Stimulated activated CD8-positive, alpha-beta memory T cell treated with anti-CD3 and anti-CD28 coated beads, Interleukin-7, amount 100 ng/mL, for 24 hours (primary cell): ENCODE data around the gene OTOF.

ENCODE experiments used
- DNase-seq: peaks from one replicate; pipeline ENCODE4 v3.0.0-alpha.2; 2020; ENCODE audit warnings: low read depth

The OTOF gene

DNA sequence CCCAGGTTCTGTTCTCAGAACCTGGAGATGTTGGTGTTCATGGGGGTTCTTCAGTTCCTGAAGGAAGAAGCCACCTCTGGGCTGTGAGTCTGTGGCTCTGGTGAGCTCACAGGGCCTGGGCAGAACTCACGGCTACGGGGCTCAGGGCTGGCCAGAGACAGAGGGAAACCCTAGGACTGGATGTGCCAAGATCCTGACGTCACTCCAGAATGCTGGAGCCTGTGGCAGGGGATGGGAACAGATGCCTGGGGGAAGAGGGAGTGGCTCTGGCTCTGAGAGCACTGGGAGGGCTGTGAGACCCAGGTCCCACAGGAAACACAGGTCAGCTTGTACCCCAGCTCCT lies at the start of gene OTOF:
Gene OTOF (minus strand): TSS at position 214 of the 343 bp plus-strand sequence.
- no peak for DNase-seq

- DNase-seq, result no peak
Observed at GRCh38 chr2:26526589-26526988, 48.7 kb upstream of the OTOF start.

- DNase-seq, result no peak
Observed at GRCh38 chr2:26526105-26526504, 48.2 kb upstream of the OTOF start.

DNA sequence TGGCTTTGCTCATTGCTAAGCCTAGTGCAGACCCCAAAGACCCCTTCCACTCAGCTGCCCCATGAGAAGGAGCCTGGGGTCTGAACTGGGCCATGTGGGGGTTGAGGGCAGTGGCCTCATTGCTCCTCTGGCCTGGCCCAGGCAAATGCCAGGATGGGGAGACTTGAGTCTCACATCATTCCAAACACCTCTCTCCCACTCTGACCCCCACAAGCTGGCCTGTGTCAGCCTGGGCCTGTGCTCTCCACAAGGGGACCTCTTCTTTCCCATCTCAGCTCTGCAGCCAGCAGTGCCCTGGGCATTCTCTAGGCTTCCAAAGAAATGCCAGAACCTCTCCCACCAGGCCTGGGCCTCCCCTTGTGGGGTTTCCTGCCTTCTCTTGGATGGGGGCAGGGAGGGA lies 45.8 kb upstream of the OTOF start:
- DNase-seq, result no peak

DNA sequence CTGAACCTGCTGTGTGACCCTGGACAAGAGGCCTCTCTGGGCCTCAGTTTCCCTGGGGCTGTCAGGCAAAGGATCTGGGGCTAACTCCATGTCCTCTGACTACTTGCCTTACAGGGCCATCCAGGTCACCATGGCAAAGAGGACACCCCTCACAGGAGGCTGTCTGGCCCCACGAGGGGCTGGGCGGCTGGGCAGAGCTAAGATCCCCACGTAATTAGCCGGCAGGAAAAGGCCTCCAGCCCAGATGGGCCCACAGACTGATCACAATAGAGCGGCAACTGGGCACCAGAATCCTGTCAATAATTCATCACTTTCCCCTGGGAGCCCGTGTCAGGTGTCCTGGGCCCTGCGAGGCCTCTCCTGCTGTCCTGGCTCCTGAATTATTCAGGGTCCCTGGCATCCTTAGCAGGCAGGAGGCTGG lies 44.8 kb upstream of the OTOF start:
- DNase-seq, result no peak

DNA sequence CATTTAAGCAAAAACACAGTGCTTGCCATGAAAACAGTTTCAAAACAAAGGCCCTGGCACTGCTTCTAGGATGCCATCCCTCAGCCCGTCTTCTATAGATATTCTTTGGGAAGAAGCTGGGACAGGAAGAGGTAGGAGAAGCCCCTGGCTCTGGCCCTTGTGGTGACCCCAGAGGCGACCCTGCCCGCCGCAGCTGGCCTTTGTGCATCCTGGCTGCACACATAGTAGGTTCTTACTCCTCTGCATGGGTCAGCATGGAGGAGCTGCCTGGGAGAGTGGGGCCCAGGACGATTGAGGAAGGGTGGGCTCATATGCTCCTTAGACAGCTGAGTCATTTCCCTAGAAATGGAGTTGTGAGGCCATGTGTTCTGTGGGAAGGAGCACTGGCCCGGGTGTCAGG lies 44.4 kb upstream of the OTOF start:
- no peak for DNase-seq

DNA sequence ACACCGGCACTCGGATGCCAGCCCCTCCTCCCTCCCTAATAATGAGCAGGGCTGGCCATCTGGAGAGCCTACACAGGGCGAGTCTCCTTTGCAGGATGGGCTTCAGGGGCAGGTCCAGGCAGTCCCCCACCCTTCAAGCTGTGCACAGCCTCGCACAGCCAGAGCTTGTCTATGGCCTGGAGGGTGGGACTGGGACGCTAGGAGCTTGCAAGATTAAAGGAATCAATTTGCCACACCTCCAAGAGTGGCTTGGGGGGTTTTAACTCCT lies 43.9 kb upstream of the OTOF start:
- DNase-seq, result no peak

GRCh38 chr2:26521054-26521912 lies 43.4 kb upstream of the OTOF start:
- no peak for DNase-seq

GRCh38 chr2:26520148-26520449 lies 42.2 kb upstream of the OTOF start:
- no peak for DNase-seq

DNA sequence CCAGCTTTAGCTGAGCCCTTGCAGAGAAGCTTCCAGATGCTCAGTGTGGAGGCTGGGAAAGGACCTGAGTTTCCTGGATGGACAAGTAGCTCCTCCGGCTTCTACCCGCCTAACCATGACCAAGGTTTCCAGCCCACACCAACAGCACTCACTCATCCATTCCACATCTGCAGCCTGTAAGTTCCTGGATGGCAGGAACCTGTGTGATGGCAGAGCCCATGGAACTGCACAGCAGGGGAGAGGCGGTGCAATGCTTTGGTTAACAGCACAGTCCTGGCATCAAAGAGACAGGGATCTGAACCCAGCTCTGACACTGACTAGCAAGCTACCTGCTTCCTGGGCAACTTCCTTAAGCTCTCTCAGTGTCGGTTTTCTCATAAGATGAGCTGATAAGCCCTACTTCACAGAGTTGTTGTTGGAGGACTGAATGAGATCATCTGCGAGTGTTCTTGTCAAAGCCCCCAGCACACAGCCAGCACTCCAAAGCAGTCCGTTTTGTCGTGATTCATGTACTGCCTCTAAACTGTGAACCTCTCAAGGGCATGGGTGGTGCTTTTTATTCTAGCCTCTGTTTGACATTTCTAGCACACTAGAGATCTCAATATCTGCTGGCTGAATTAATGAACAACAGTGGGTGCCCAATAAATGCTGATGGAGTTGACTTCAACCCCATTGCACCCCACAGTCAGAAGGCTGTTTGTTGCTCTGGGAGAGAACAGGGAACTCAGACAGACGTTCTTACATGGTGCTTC lies 41.6 kb upstream of the OTOF start:
- DNase-seq, result no peak

DNA sequence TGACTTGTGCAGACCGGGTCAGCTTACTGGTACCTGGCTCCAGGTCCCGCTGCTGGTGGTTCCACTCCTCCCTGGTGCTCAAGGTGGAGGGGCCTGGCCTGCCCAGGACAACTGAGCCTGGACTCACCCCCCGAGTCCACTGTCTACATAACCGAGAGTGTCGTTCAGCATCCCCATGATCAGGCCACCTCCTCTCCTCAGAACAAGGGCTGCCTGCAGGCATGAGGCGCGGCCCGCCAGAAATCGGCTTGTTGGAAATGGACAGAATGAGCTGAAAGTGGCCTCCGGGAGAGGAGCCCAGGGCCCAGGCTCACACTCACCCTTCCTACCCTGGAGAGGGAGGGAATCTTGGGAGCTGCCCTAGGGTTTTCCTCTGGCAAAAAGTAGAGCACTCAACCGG lies 38.9 kb upstream of the OTOF start:
- DNase-seq, result no peak

DNA sequence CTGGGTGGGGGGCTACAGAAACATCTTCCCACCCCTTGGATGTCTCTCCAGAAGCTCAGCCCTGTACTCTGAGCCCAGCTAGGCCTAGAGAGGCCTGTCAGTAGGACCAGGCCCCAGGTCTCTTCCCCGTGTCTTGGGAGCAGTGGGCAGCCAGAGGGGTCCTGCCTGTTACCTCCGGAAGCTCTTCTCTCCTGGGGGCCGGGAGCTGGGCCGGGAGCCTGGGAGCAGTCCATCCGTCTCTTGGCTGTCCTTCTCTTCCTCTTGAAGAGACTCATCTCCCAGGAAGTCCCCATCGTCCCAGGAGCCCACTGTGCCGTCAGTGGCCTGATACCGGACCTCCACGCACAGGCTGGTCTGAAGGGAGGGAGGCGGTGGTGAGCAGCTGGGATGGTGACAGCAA lies 38.3 kb upstream of the OTOF start:
- DNase-seq, result no peak

- DNase-seq, result no peak
Observed at GRCh38 chr2:26515771-26516170, 37.8 kb upstream of the OTOF start.

DNA sequence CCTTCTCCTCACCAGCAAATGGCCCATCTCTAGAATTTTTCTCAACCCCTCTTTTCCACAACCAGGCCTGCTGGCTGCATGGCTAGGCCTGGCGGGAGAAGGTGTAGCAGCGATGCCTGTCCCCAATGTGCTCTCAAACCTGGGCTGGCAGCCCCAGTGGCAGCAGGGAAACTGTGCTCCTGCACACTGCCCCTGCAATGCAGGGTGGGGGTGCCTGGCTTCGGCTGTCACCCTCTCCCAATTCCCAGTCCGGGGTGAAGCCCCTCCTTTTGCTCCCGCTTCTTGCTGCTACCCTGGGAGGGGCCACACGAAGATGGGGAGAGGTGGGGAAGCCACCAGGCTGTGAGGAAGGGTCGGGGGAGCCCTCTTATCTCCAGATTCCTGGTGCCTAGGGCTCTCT lies 36.1 kb upstream of the OTOF start:
- DNase-seq, result no peak

- DNase-seq, result no peak
Observed at GRCh38 chr2:26513261-26513660, 35.3 kb upstream of the OTOF start.

DNA sequence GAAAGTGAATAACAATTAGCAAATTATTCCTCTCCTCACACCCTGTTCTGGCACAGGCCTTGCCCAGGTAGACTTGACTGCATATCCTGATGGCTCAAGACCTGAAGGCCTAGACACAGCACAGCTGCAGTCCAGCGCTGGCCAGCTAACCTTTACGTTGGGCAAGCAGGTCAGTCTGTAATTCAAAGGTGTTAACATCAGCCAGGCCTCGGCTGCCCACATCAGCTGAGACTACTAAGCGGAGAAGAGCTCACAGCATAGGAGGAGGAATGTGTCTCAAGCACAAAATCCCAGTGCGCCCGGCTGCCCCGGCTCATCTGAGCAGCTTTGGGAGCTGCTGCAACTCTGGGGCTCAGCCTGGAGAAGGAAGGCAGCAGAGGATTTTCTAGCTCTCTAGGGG lies 33.5 kb upstream of the OTOF start:
- DNase-seq, result no peak

DNA sequence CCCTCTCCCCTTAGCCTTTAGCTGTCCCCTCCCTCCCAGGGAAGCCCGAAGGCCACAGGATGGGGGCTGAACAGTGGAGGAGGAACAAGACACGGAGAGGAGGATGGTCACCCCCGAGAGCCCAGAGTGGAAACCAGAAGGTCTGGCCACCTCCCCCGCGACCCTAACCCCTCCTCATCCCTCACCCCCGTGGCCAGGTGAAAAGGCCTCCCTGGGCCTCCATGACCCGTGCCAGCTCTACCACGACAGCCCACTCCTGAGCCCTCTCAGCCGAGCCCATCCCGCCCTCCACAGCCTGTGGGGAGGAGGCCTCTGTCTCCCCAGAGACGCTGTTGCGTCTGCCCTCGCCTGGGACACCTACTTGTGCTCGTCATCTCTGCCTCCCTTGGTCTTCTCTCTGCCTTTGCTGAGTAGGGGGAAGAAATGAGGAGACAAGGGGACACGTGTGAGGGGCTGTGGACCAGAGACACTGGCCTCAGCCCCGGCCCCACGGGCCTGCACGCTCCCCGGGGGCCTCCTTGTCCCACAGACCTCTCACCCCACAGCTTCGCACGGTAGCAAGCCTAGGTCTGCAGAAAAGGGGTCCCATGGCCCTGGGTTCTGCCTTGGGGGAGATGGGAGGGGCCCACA lies 32.5 kb upstream of the OTOF start:
- DNase-seq, result no peak

GRCh38 chr2:26509141-26509540 lies 31.2 kb upstream of the OTOF start:
- DNase-seq, result no peak

DNA sequence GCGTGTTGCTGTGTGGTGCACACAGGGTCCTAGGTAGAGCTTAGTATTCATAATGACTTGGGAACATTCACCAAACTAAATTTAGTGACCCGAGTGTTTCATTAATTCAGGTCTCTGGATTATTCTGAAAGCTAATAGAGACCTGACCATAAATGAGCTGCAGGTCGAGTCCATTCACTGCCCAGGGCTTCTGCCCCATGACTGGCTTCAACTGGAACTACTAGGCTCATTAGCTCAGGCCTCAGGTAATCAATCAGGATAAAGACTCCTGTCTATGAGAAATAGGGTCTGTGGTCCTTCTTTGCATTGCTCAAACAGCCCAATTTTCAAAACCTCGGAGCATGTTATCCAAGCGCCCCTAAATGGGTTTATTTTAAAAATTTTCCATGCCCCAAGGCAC lies 30.0 kb upstream of the OTOF start:
- no peak for DNase-seq

DNA sequence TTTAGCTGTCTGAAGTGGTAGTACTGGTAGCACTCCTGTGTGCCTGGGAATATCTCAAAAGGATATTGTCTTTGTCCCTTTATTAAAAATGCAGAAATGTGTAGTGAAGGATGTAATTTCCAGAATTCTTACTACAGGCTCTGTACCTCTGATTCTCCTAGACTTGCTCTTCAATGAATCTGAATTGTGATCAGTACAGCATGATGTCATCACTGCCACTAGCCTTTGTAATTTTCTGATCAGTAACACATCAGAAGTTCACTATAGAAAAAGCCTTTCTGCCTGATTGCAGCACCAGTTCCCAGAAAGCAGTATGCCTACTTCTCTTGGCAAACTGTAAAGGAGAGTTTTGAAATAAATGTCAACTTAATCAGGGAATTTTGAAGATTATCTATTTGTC lies 29.2 kb upstream of the OTOF start:
- DNase-seq, result no peak

DNA sequence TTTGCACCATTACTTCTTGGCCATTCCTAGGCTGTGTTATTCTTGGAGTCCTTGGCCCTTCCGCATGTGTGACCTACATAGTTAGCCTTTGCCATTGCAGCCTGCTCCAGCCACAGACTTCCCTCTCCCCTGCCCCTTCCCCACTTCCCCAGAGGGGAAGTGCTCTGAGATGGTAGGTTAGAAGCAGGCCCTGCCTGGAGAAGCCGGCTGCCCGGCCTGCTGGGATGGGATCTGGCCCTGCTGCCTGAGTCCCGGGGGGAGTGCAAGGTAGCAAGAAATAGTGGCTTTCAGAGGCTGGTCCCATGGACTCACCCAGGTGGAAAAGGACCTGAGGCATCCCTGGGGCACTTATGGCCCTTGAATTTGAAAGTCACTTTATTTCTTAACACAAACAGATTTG lies 28.4 kb upstream of the OTOF start:
- no peak for DNase-seq

- DNase-seq, result no peak
Observed at GRCh38 chr2:26504002-26504401, 26.1 kb upstream of the OTOF start.

- DNase-seq, result peak; percentile 80
Observed at GRCh38 chr2:26503231-26503880, 25.4 kb upstream of the OTOF start.
